HCT116 (cell line): ENCODE measurements around the gene DNM3. TPM values are rescaled to one million over a fixed set of nuclear protein-coding genes. Genes with fewer than 3 reads are reported as not detected.

Experiments used
- ATAC-seq: fragments of 200-7000 bp; cut with Tn5 transposase; 2 replicates; pipeline ENCODE4 v1.9.1; 2020; ENCODE audit warnings: mild to moderate bottlenecking, moderate library complexity
- BruUV-seq: library from RNA; stranded (reverse); fragments of 400-500 nt; replicated peaks from 2 replicates; lab custom pipeline; 2021; lab: Mats Ljungman, UMichigan
- CTCF ChIA-PET: fragments of 300-600 bp; sonication (Branson Sonifier 250); formaldehyde crosslinking; loops from one replicate; lab custom pipeline; 2021; ENCODE audit warnings: antibody characterized with exemption; lab: Charles Lee
- POLR2A ChIA-PET: fragments of 300-600, 350-600 bp; sonication (Branson Sonifier 250); formaldehyde crosslinking; loops from one replicate; lab custom pipeline; 2021; ENCODE audit warnings: antibody characterized with exemption; lab: Charles Lee
- RAD21 ChIA-PET, 2 experiments: fragments of 300-600 bp; sonication (Branson Sonifier 250); formaldehyde crosslinking; loops; one replicate each; lab custom pipeline; 2023; ENCODE audit warnings: low total read pairs in 2 of 2; ENCODE audit not compliant: uncharacterized antibody in 2 of 2, unreplicated experiment in 2 of 2, low non-redundant PET in 1 of 2; lab: Charles Lee
- DNase-seq: peaks from one replicate; pipeline ENCODE4 v3.0.0-alpha.2; 2010; ENCODE audit warnings: low read depth, low spot score
- H2AFZ ChIP-seq: fragments of 200-600 bp; shearing (Covaris generic), sonication (generic); 2 replicates; pipeline ENCODE4 v1.6.1; 2017; ENCODE audit warnings: low read depth, mixed run types, mixed read lengths, antibody characterized with exemption, low read length; ENCODE audit not compliant: poor library complexity, severe bottlenecking
- H3K27ac ChIP-seq: 2 replicates; pipeline ENCODE4 v1.5.1; 2012; ENCODE audit warnings: low read depth, low read length
- H3K27me3 ChIP-seq: fragments of 200-600 bp; sonication (generic); 2 replicates; pipeline ENCODE4 v1.6.1; 2016; ENCODE audit warnings: mixed run types, low read length, mixed read lengths; ENCODE audit not compliant: insufficient read depth
- H3K36me3 ChIP-seq, 2 experiments: fragments of 200-500 bp in 1 of 2; fragments of 200-600 bp in 1 of 2; sonication (Bioruptor generic) in 1 of 2; sonication (generic) in 1 of 2; 2 replicates each; pipeline versions ENCODE4 v1.5.1 to v1.6.1; 2014 to 2016; ENCODE audit warnings: low read length in 2 of 2, inconsistent platforms in 1 of 2, mixed read lengths in 1 of 2, mixed run types in 1 of 2; ENCODE audit not compliant: insufficient read depth in 2 of 2, control insufficient read depth in 1 of 2
- H3K4me1 ChIP-seq, 2 experiments: fragments of 200-600 bp in 1 of 2; sonication (generic) in 1 of 2; 2 replicates each; pipeline versions ENCODE4 v1.5.1 to v1.6.1; 2012 to 2017; ENCODE audit warnings: low read length in 2 of 2, inconsistent platforms in 1 of 2, mild to moderate bottlenecking in 1 of 2, mixed read lengths in 1 of 2, mixed run types in 1 of 2, moderate library complexity in 1 of 2; ENCODE audit not compliant: insufficient read depth in 2 of 2, control insufficient read depth in 1 of 2
- H3K4me2 ChIP-seq: fragments of 200-600 bp; sonication (generic); 2 replicates; pipeline ENCODE4 v1.6.1; 2017; ENCODE audit warnings: mixed run types, low read length, mixed read lengths
- H3K4me3 ChIP-seq, 2 experiments: fragments of 200-600 bp in 1 of 2; sonication (generic) in 1 of 2; replicated peaks in 1 of 2; 2 replicates each; pipeline ENCODE4 v1.5.1; 2011 to 2016; ENCODE audit warnings: low read length in 2 of 2, control low read depth in 1 of 2, low read depth in 1 of 2, mild to moderate bottlenecking in 1 of 2, mixed read lengths in 1 of 2, mixed run types in 1 of 2
- H3K79me2 ChIP-seq: fragments of 200-600 bp; sonication (generic); 2 replicates; pipeline ENCODE4 v1.6.1; 2017; ENCODE audit warnings: mild to moderate bottlenecking, mixed run types, low read length, moderate library complexity, mixed read lengths; ENCODE audit not compliant: insufficient read depth
- H3K9ac ChIP-seq: fragments of 200-600 bp; sonication (generic); 2 replicates; pipeline ENCODE4 v1.6.1; 2016; ENCODE audit warnings: low read length, mixed read lengths
- H3K9me2 ChIP-seq: fragments of 200-600 bp; sonication (generic), shearing (Covaris generic); 2 replicates; pipeline ENCODE4 v1.6.1; 2017; ENCODE audit warnings: mixed run types, mild to moderate bottlenecking, moderate library complexity; ENCODE audit not compliant: insufficient read depth
- H3K9me3 ChIP-seq, 2 experiments: fragments of 200-500 bp in 1 of 2; fragments of 200-600 bp in 1 of 2; sonication (Bioruptor generic) in 1 of 2; sonication (generic) in 1 of 2; 2 replicates each; pipeline ENCODE4 v1.6.1; 2014 to 2017; ENCODE audit warnings: low read length in 2 of 2, mixed read lengths in 2 of 2, inconsistent platforms in 1 of 2, low read depth in 1 of 2, mild to moderate bottlenecking in 1 of 2, mixed run types in 1 of 2, moderate library complexity in 1 of 2; ENCODE audit not compliant: control insufficient read depth in 1 of 2, insufficient read depth in 1 of 2
- H4K20me1 ChIP-seq: fragments of 200-600 bp; sonication (generic), shearing (Covaris generic); 2 replicates; pipeline ENCODE4 v1.6.1; 2017; ENCODE audit warnings: mixed run types, mild to moderate bottlenecking, moderate library complexity; ENCODE audit not compliant: insufficient read depth
- ATF3 ChIP-seq: IDR thresholded peaks from 2 replicates; pipeline ENCODE4 v1.6.1; 2012
- CBX3 ChIP-seq: IDR thresholded peaks from 2 replicates; pipeline ENCODE4 v1.6.1; 2012; ENCODE audit warnings: low read depth
- CEBPB ChIP-seq: IDR thresholded peaks from 2 replicates; pipeline ENCODE4 v1.6.1; 2012; ENCODE audit warnings: low read depth
- CTCF ChIP-seq, 3 experiments: fragments of 200-600 bp in 1 of 3; sonication (generic) in 1 of 3; IDR thresholded peaks in 2 of 3; conservative IDR thresholded peaks in 1 of 3; 2 replicates each; pipeline ENCODE4 v1.5.1; 2012 to 2017; ENCODE audit warnings: low read depth in 2 of 3, low read length in 2 of 3, antibody characterized with exemption in 1 of 3, borderline replicate concordance in 1 of 3, control low read depth in 1 of 3, mild to moderate bottlenecking in 1 of 3, mixed read lengths in 1 of 3, mixed run types in 1 of 3, moderate library complexity in 1 of 3; ENCODE audit not compliant: insufficient read depth in 1 of 3
- EGR1 ChIP-seq: IDR thresholded peaks from 2 replicates; pipeline ENCODE4 v1.6.1; 2012; ENCODE audit warnings: low read depth
- ELF1 ChIP-seq: IDR thresholded peaks from 2 replicates; pipeline ENCODE4 v1.6.1; 2012; ENCODE audit warnings: low read depth, borderline replicate concordance
- EZH2 ChIP-seq: fragments of 200-600 bp; sonication (generic); IDR thresholded peaks from 2 replicates; pipeline ENCODE4 v1.6.1; 2017; ENCODE audit warnings: antibody characterized with exemption, mixed run types
- FOSL1 ChIP-seq: IDR thresholded peaks from 2 replicates; pipeline ENCODE4 v1.6.1; 2012; ENCODE audit warnings: low read depth
- JUND ChIP-seq: IDR thresholded peaks from 2 replicates; pipeline ENCODE4 v1.6.1; 2012
- MAX ChIP-seq: IDR thresholded peaks from 2 replicates; pipeline ENCODE4 v1.6.1; 2012
- RAD21 ChIP-seq: IDR thresholded peaks from 2 replicates; pipeline ENCODE4 v1.6.1; 2012; ENCODE audit warnings: low read depth, mild to moderate bottlenecking
- SIN3A ChIP-seq: IDR thresholded peaks from 2 replicates; pipeline ENCODE4 v1.6.1; 2012; ENCODE audit warnings: low read depth
- SRF ChIP-seq: IDR thresholded peaks from 2 replicates; pipeline ENCODE4 v1.6.1; 2012; ENCODE audit warnings: low read depth
- ZBTB33 ChIP-seq: IDR thresholded peaks from 2 replicates; pipeline ENCODE4 v1.6.1; 2011; ENCODE audit warnings: mild to moderate bottlenecking, low read length, moderate library complexity; ENCODE audit not compliant: insufficient replicate concordance; ENCODE audit errors: extremely low read depth
- ZFX ChIP-seq: fragments of 450-650 bp; IDR thresholded peaks from 2 replicates; pipeline ENCODE4 v1.6.1; 2017
- ZNF274 ChIP-seq: fragments of 200-500 bp; sonication (Bioruptor generic); IDR thresholded peaks from 2 replicates; pipeline ENCODE4 v1.6.1; 2014; ENCODE audit warnings: mild to moderate bottlenecking, low read depth, low read length, inconsistent platforms
- intact Hi-C: fragments of 100-400 bp; cut with micrococcal nuclease; formaldehyde crosslinking; loops from 2 replicates; pipeline ENCODE4 v1.10.0; 2022
- total RNA-seq: library from RNA; stranded (reverse); gene quantifications from one replicate; pipeline ENCODE4 v1.2.1, GENCODE V29; 2021; ENCODE audit not compliant: unreplicated experiment

The DNM3 gene
- total RNA-seq, 1 experiment from 2014 or later, result 3.1 TPM

- no peak for TF ChIP-seq ELF1
- TF ChIP-seq ATF3, result no peak
- no peak for TF ChIP-seq EGR1
Measured at GRCh38 chr1:172394811-172395210, 553.5 kb downstream of the DNM3 start (continued).

- H3K27ac ChIP-seq, result no peak overlapping the region
- no peak overlapping the region for H3K9ac ChIP-seq
- H4K20me1 ChIP-seq, result no peaks in the 10 kb centered on the region
- ChIA-PET POLR2A (no interaction called here), RAD21 (no interaction called here), CTCF (no interaction called here)
- H3K4me2 ChIP-seq, result no peak overlapping the region
- no TSS peak for BruUV-seq
- no peaks in the 10 kb centered on the region for H3K9me3 ChIP-seq
- no peaks in the 10 kb centered on the region for H3K36me3 ChIP-seq
- H2AFZ ChIP-seq, result no peak overlapping the region
- no peaks in the 10 kb centered on the region for H3K27me3 ChIP-seq
- TF ChIP-seq EZH2 (no peak), SRF (no peak), CBX3 (no peak), RAD21 (no peak), SIN3A (no peak), CEBPB (no peak), MAX (no peak), ZNF274 (no peak), CTCF (IDR thresholded peaks at IDR 0.05 in 2 of 3, conservative IDR thresholded peaks at IDR 0.05 in 1 of 3; ENCODE audit: borderline replicate concordance in 1 of 3, insufficient read depth in 1 of 3, low read depth in 2 of 3, low read length in 2 of 3) (no peak), JUND (no peak), ZBTB33 (no peak), FOSL1 (no peak), ZFX (no peak)
- H3K4me1 ChIP-seq, result peaks cover 5 to 9% of the 10 kb centered on the region in 2 experiments; a peak in 3 of 4 replicates
- H3K4me3 ChIP-seq, result no peak overlapping the region
- no peaks in the 10 kb centered on the region for H3K9me2 ChIP-seq
- no peaks in the 10 kb centered on the region for H3K79me2 ChIP-seq
- intact Hi-C loops, result no loop called here
- ATAC-seq (no peak), DNase-seq (no peak)
Measured at GRCh38 chr1:172395576-172395975, 554.3 kb downstream of the DNM3 start.
